ENCODE data around the gene PRX. TPM values are rescaled to one million over a fixed set of nuclear protein-coding genes. Genes with fewer than 3 reads are reported as not detected.

The PRX gene
- total and polyA plus RNA-seq, 4 donors, result 0.03 to 1.0 (median 0.52) TPM

GRCh38 chr19:40376286-40376862 is 36.8 kb downstream of the PRX start:
- H3K9ac ChIP-seq (ENCODE audit: low read depth in 1 of 2, low read length in 2 of 2), result no peak overlapping the region
- peaks cover 5 to 50% (median 14%) of the 10 kb centered on the region in 4 donors for H3K36me3 ChIP-seq (ENCODE audit: control insufficient read depth in 4 of 4, insufficient read depth in 3 of 4, low read depth in 1 of 4, low read length in 3 of 4)
- no peak overlapping the region for H3K4me3 ChIP-seq (ENCODE audit: low read depth in 1 of 3, low read length in 3 of 3)
- no peak overlapping the region for H3K27ac ChIP-seq (ENCODE audit: low read depth in 1 of 2, low read length in 2 of 2)
- no peaks in the 10 kb centered on the region for H3K4me1 ChIP-seq (ENCODE audit: control insufficient read depth in 4 of 4, insufficient read depth in 4 of 4, low read length in 3 of 4)
- 95% methylated on average over 17 of the region's 17 CpGs for WGBS
- no peaks in the 10 kb centered on the region for H3K27me3 ChIP-seq (ENCODE audit: control insufficient read depth in 4 of 4, insufficient read depth in 4 of 4, low read length in 3 of 4)
- no peaks in the 10 kb centered on the region for H3K9me3 ChIP-seq (ENCODE audit: control insufficient read depth in 4 of 4, low read length in 3 of 4)
- TF ChIP-seq EGR1 (IDR thresholded peaks at IDR 0.05; ENCODE audit: low read depth in 2 of 2), result no peak
- TF ChIP-seq, protein P1, sequence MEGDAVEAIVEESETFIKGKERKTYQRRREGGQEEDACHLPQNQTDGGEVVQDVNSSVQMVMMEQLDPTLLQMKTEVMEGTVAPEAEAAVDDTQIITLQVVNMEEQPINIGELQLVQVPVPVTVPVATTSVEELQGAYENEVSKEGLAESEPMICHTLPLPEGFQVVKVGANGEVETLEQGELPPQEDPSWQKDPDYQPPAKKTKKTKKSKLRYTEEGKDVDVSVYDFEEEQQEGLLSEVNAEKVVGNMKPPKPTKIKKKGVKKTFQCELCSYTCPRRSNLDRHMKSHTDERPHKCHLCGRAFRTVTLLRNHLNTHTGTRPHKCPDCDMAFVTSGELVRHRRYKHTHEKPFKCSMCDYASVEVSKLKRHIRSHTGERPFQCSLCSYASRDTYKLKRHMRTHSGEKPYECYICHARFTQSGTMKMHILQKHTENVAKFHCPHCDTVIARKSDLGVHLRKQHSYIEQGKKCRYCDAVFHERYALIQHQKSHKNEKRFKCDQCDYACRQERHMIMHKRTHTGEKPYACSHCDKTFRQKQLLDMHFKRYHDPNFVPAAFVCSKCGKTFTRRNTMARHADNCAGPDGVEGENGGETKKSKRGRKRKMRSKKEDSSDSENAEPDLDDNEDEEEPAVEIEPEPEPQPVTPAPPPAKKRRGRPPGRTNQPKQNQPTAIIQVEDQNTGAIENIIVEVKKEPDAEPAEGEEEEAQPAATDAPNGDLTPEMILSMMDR (IDR thresholded peaks at IDR 0.05; ENCODE audit: low read depth, low read length, missing input control), result no peak
- TF ChIP-seq GABPA (IDR thresholded peaks at IDR 0.05 in 1 of 2, conservative IDR thresholded peaks at IDR 0.05 in 1 of 2), result no peak
- TF ChIP-seq, protein P2, sequence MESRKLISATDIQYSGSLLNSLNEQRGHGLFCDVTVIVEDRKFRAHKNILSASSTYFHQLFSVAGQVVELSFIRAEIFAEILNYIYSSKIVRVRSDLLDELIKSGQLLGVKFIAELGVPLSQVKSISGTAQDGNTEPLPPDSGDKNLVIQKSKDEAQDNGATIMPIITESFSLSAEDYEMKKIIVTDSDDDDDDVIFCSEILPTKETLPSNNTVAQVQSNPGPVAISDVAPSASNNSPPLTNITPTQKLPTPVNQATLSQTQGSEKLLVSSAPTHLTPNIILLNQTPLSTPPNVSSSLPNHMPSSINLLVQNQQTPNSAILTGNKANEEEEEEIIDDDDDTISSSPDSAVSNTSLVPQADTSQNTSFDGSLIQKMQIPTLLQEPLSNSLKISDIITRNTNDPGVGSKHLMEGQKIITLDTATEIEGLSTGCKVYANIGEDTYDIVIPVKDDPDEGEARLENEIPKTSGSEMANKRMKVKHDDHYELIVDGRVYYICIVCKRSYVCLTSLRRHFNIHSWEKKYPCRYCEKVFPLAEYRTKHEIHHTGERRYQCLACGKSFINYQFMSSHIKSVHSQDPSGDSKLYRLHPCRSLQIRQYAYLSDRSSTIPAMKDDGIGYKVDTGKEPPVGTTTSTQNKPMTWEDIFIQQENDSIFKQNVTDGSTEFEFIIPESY (IDR thresholded peaks at IDR 0.05), result no peak
- no peak for TF ChIP-seq FOXA2 (IDR thresholded peaks at IDR 0.05)
- no peak for DNase-seq (ENCODE audit: low spot score)

DNA sequence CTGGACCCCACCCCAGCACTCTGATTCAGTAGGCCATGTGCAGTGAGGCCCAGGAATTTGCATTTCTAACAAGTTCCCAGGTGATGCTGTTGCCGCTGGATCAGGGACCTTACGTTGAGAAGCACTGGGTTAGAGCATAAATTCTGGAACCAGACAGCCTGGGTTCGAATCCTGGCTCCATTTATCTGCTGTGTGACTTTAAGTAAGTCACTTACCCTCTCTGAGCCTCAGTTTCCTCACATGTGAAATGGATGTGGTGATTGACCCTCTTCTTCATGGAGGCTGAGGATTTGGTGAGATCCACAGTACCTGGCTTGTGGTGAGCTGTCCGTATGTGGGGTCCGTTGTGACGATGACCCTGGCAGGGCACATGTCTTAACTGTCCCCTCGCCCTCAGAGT is 39.1 kb downstream of the PRX start:
- WGBS, result 96% methylated on average over 7 of the region's 7 CpGs
- H3K27ac ChIP-seq (ENCODE audit: low read depth in 1 of 2, low read length in 2 of 2), result no peak overlapping the region
- H3K36me3 ChIP-seq (ENCODE audit: control insufficient read depth in 4 of 4, insufficient read depth in 3 of 4, low read depth in 1 of 4, low read length in 3 of 4), result peaks cover 5 to 62% (median 20%) of the 10 kb centered on the region in 4 donors
- H3K4me3 ChIP-seq (ENCODE audit: low read depth in 1 of 3, low read length in 3 of 3), result no peak overlapping the region
- no peak for TF ChIP-seq RXRA (IDR thresholded peaks at IDR 0.05)
- no peak for TF ChIP-seq NR2F2 (IDR thresholded peaks at IDR 0.05)
- no peak for TF ChIP-seq EGR1 (IDR thresholded peaks at IDR 0.05; ENCODE audit: low read depth in 2 of 2)
- TF ChIP-seq, protein P1 (IDR thresholded peaks at IDR 0.05; ENCODE audit: low read depth, low read length, missing input control), result no peak
- TF ChIP-seq, protein P3, sequence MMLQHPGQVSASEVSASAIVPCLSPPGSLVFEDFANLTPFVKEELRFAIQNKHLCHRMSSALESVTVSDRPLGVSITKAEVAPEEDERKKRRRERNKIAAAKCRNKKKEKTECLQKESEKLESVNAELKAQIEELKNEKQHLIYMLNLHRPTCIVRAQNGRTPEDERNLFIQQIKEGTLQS (IDR thresholded peaks at IDR 0.05), result no peak
- no peak for TF ChIP-seq YY1 (IDR thresholded peaks at IDR 0.05)
- TF ChIP-seq TAF1 (conservative IDR thresholded peaks at IDR 0.05), result no peak
- no peak for TF ChIP-seq HNF4G (IDR thresholded peaks at IDR 0.05)
- TF ChIP-seq SP1 (IDR thresholded peaks at IDR 0.05), result no peak
- no peak overlapping the region for H3K9ac ChIP-seq (ENCODE audit: low read depth in 1 of 2, low read length in 2 of 2)
- no peak for DNase-seq (ENCODE audit: low spot score)
- H3K4me1 ChIP-seq (ENCODE audit: control insufficient read depth in 4 of 4, insufficient read depth in 4 of 4, low read length in 3 of 4), result no peaks in the 10 kb centered on the region
- no peaks in the 10 kb centered on the region for H3K27me3 ChIP-seq (ENCODE audit: control insufficient read depth in 4 of 4, insufficient read depth in 4 of 4, low read length in 3 of 4)
- H3K9me3 ChIP-seq (ENCODE audit: control insufficient read depth in 4 of 4, low read length in 3 of 4), result no peaks in the 10 kb centered on the region
